ENCODE data around the gene RIMS1. TPM values are rescaled to one million over a fixed set of nuclear protein-coding genes. Genes with fewer than 3 reads are reported as not detected.
"Not testable (repeated sequence)": the region's sequence is repeated elsewhere in the genome, so short reads cannot be mapped to it uniquely, and the experiment has no call there.

The RIMS1 gene
- total RNA-seq, 3 donors from 2014 or later: 0.53 to 2.2 TPM; not detected in 1

GRCh38 chr6:71979911-71980310 is 93.6 kb downstream of the RIMS1 start:
- ATAC-seq (no peak), DNase-seq (no peak)
- Histone ChIP-seq H3K9me3 (no peaks in the 10 kb centered on the region), H3K4me1 (ENCODE audit: low read depth) (no peaks in the 10 kb centered on the region), H3K4me3 (no peak overlapping the region), H3K36me3 (ENCODE audit: low read depth) (no peaks in the 10 kb centered on the region)
- intact Hi-C loops (cut with DNase I, micrococcal nuclease): no loop called here
- TF ChIP-seq, protein P1, sequence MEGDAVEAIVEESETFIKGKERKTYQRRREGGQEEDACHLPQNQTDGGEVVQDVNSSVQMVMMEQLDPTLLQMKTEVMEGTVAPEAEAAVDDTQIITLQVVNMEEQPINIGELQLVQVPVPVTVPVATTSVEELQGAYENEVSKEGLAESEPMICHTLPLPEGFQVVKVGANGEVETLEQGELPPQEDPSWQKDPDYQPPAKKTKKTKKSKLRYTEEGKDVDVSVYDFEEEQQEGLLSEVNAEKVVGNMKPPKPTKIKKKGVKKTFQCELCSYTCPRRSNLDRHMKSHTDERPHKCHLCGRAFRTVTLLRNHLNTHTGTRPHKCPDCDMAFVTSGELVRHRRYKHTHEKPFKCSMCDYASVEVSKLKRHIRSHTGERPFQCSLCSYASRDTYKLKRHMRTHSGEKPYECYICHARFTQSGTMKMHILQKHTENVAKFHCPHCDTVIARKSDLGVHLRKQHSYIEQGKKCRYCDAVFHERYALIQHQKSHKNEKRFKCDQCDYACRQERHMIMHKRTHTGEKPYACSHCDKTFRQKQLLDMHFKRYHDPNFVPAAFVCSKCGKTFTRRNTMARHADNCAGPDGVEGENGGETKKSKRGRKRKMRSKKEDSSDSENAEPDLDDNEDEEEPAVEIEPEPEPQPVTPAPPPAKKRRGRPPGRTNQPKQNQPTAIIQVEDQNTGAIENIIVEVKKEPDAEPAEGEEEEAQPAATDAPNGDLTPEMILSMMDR (IDR thresholded peaks at IDR 0.05): no peak

DNA sequence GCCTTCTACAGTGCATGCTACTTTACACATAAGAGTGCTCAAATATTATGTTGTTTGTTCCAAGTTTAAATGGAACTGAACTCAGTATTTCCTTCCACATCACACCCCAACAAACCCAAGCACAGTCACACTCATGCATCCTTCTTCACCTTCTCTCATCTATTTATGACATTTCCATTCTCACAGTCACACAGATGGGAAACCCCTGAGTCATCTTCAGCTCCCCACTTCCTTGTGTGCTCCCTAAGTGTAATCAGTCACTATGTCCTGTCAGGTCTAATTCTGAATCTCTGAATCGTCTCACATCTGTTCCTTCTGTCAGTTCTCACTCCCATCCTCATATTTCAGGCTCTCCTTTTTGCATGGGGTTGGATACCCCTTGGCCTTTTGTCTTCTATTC is 96.0 kb downstream of the RIMS1 start:
- DNase-seq (no peak), ATAC-seq (no peak)
- intact Hi-C loops (cut with DNase I, micrococcal nuclease): no loop called here
- Histone ChIP-seq H3K4me1 (ENCODE audit: low read depth) (no peaks in the 10 kb centered on the region), H3K36me3 (ENCODE audit: low read depth) (no peaks in the 10 kb centered on the region), H3K9me3 (no peaks in the 10 kb centered on the region), H3K4me3 (no peak overlapping the region)
- TF ChIP-seq, protein P1 (IDR thresholded peaks at IDR 0.05): no peak

DNA sequence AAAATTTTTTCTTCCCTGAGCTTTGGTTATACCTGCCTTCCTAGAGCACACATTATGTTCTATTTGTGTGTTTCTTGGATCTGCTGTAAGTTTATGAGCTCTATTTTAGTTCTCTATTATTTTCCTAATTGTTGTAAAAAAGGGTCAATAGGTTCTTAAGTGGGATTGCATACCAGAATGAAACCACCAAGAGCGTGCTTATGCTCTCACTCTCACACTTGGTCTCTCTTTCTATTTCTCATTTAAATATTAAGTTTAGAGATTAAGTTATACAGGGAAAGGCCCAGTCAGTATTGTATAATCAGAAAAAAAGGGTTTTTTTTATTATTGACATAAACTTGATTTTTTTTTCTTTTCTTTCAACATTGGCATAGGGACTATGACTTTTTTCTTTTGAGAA is 96.8 kb downstream of the RIMS1 start:
- no peak overlapping the region for H3K4me3 ChIP-seq
- no peaks in the 10 kb centered on the region for H3K36me3 ChIP-seq (ENCODE audit: low read depth)
- intact Hi-C loops (cut with DNase I, micrococcal nuclease): no loop called here
- H3K4me1 ChIP-seq (ENCODE audit: low read depth): no peaks in the 10 kb centered on the region
- TF ChIP-seq, protein P1 (IDR thresholded peaks at IDR 0.05): no peak
- ATAC-seq (no peak), DNase-seq (no peak)
- H3K9me3 ChIP-seq: no peaks in the 10 kb centered on the region

DNA sequence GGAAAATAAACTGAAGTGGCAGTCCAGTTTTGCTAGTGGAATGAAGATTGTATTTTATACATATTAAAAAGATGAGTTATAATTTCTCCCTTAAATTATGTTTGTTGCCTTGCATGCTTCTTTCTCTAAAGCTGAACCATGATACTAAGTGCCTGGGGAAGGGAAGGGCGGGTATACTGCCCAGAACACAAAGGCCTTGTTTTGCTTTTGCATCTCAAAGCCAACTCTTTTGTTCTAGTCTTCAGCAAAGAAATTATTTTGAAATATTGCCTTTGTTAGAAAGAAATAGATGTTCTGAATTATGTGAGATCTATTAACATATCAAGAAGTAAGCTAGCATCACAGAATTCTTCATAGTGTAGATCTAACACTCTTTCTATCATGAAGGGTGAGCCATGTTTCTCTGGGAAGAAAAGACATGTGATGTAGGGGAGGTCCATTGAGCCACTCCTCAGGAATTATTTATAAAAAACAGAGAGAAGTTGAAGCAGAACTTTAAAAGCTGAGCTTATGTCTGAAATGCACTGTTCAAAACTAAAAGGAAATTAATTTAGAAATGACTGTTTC is 108.4 kb downstream of the RIMS1 start:
- no peaks in the 10 kb centered on the region for H3K4me1 ChIP-seq (ENCODE audit: low read depth)
- no peaks in the 10 kb centered on the region for H3K9me3 ChIP-seq
- no peak for DNase-seq
- H3K4me3 ChIP-seq: no peak overlapping the region
- intact Hi-C loops (cut with DNase I, micrococcal nuclease): no loop called here
- H3K36me3 ChIP-seq (ENCODE audit: low read depth): no peaks in the 10 kb centered on the region
- TF ChIP-seq, protein P1 (IDR thresholded peaks at IDR 0.05): no peak
- ATAC-seq: no peak

DNA sequence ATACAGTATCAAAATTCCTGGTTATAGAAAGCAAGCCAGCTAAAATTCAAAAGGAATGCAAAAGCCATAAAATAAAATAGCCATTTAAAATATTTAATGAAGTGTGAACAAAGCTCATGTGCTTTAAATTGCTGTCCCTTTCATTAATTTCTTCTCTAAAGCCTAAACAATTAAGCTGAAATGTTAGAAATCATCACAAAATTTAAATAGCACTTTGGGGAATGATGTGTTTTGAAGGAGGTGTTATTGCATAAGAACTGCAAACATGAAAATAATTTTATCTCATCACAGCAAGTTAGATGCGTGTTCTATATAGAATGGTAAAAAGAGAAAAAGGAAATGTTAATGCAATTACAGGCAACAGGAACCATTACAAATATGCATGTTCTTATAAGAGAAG is 111.0 kb downstream of the RIMS1 start:
- intact Hi-C loops (cut with DNase I, micrococcal nuclease): no loop called here
- no peak for ATAC-seq
- Histone ChIP-seq H3K4me1 (ENCODE audit: low read depth) (no peaks in the 10 kb centered on the region), H3K9me3 (no peaks in the 10 kb centered on the region), H3K36me3 (ENCODE audit: low read depth) (no peaks in the 10 kb centered on the region), H3K4me3 (no peak overlapping the region)
- no peak for DNase-seq
- TF ChIP-seq, protein P1 (IDR thresholded peaks at IDR 0.05): no peak

DNA sequence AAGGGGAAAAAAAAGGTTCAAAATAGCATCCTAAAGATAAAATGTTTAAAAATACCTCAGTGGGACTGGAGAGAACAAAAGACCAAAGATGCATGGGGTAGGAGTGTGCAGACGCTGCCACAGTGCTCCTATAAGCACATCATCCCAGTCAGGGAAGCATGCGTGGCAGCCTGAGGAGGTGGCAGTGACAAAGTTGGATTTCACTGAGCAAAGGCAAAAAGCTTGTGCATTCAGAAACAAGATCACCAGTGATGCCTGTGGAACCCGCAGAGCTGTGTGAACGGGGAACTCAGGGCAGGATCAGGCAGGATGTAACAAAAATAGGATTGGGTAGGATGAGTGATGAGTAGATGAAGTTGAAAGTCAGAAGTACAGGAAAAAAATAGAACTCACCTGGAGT is 116.1 kb downstream of the RIMS1 start:
- H3K36me3 ChIP-seq (ENCODE audit: low read depth): no peaks in the 10 kb centered on the region
- H3K4me3 ChIP-seq: no peak overlapping the region
- intact Hi-C loops (cut with DNase I, micrococcal nuclease): no loop called here
- no peak for ATAC-seq
- DNase-seq: no peak
- peaks cover 4% of the 10 kb centered on the region for H3K9me3 ChIP-seq
- H3K4me1 ChIP-seq (ENCODE audit: low read depth): no peaks in the 10 kb centered on the region
- TF ChIP-seq, protein P1 (IDR thresholded peaks at IDR 0.05): no peak

DNA sequence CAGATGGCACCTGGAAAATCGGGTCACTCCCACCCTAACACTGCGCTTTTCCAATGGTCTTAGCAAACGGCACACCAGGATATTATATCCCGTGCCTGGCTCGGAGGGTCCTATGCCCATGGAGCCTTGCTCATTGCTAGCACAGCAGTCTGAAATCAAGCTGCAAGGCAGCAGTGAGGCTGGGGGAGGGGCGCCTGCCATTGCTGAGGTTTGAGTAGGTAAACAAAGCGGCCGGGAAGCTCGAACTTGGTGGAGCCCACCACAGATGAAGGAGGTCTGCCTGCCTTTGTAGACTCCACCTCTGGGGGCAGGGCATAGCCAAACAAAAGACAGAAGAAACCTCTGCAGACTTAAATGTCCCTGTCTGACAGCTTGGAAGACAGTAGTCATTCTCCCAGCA is 120.2 kb downstream of the RIMS1 start:
- ATAC-seq; H3K36me3 ChIP-seq (ENCODE audit: low read depth); H3K9me3 ChIP-seq; DNase-seq; intact Hi-C loops (cut with DNase I, micrococcal nuclease); H3K4me1 ChIP-seq (ENCODE audit: low read depth); H3K4me3 ChIP-seq: not testable (repeated sequence)
